ENCODE results near the gene EXOC3L2. TPM values are rescaled to one million over a fixed set of nuclear protein-coding genes. Genes with fewer than 3 reads are reported as not detected.

EXOC3L2 gene
- polyA plus RNA-seq, 3 donors = not detected

GRCh38 chr19:45293682-45294081, 48.5 kb upstream of the EXOC3L2 start:
- no peak for DNase-seq
- Mint-ChIP-seq H3K4me1 (peaks cover 4% of the 10 kb centered on the region), H3K4me3 (no peak overlapping the region), H3K27ac (peak overlapping the region in 2 of 7 donors; percentile 6 to 50), H3K36me3 (peaks cover 47 to 86% of the 10 kb centered on the region in 2 donors), H3K27me3 (ENCODE audit: low read depth in 3 of 3) (no peaks in the 10 kb centered on the region), H3K9me3 (peaks cover 0 to 17% (median 0%) of the 10 kb centered on the region in 7 donors)
- Histone ChIP-seq H3K9ac (ENCODE audit: insufficient read depth, low read length, poor library complexity, severe bottlenecking) (no peak overlapping the region), H3K4me1 (ENCODE audit: control insufficient read depth in 1 of 2, insufficient read depth in 2 of 2, low read length in 2 of 2) (peaks cover 0 to 8% of the 10 kb centered on the region in 2 donors), H3K27me3 (ENCODE audit: control insufficient read depth in 2 of 2, insufficient read depth in 2 of 2, low read length in 2 of 2) (no peaks in the 10 kb centered on the region), H3K79me2 (ENCODE audit: insufficient read depth, low read length) (no peaks in the 10 kb centered on the region), H2AFZ (ENCODE audit: insufficient read depth, low read depth, low read length, poor library complexity, severe bottlenecking) (no peak overlapping the region), H3K9me3 (replicated peaks in 1 of 2; ENCODE audit: control insufficient read depth in 1 of 2, insufficient read depth in 1 of 2, low read length in 2 of 2) (peaks cover 0 to 5% of the 10 kb centered on the region in 2 donors), H3K27ac (ENCODE audit: low read depth in 1 of 2, low read length in 2 of 2) (no peak overlapping the region), H4K20me1 (ENCODE audit: insufficient read depth, low read length) (no peaks in the 10 kb centered on the region), H3K4me3 (replicated peaks in 1 of 3; ENCODE audit: low read depth in 2 of 3, low read length in 3 of 3) (no peak overlapping the region), H3K36me3 (replicated peaks in 1 of 2; ENCODE audit: control insufficient read depth in 1 of 2, insufficient read depth in 2 of 2, low read length in 2 of 2) (peaks cover 29 to 67% of the 10 kb centered on the region in 2 donors), H3K4me2 (replicated peaks; ENCODE audit: extremely low read depth, low read length, poor library complexity, severe bottlenecking) (no peak overlapping the region)
- TF ChIP-seq CTCF (IDR thresholded peaks at IDR 0.05) = no peak
- WGBS (ENCODE audit: insufficient coverage) = 100% methylated on average over 3 of the region's 4 CpGs
- intact Hi-C loops (cut with micrococcal nuclease) = no loop called here

GRCh38 chr19:45291834-45292233, 46.6 kb upstream of the EXOC3L2 start:
- Mint-ChIP-seq H3K4me1 (peaks cover 4% of the 10 kb centered on the region), H3K4me3 (no peak overlapping the region), H3K27ac (peak overlapping the region in 1 of 7 donors; percentile 45), H3K9me3 (peaks cover 0 to 17% (median 0%) of the 10 kb centered on the region in 7 donors), H3K36me3 (peaks cover 48 to 87% of the 10 kb centered on the region in 2 donors), H3K27me3 (ENCODE audit: low read depth in 3 of 3) (no peaks in the 10 kb centered on the region)
- Histone ChIP-seq H3K36me3 (replicated peaks in 1 of 2; ENCODE audit: control insufficient read depth in 1 of 2, insufficient read depth in 2 of 2, low read length in 2 of 2) (peaks cover 38 to 74% of the 10 kb centered on the region in 2 donors), H3K9me3 (replicated peaks in 1 of 2; ENCODE audit: control insufficient read depth in 1 of 2, insufficient read depth in 1 of 2, low read length in 2 of 2) (peaks cover 0 to 5% of the 10 kb centered on the region in 2 donors), H3K79me2 (ENCODE audit: insufficient read depth, low read length) (no peaks in the 10 kb centered on the region), H3K27me3 (ENCODE audit: control insufficient read depth in 2 of 2, insufficient read depth in 2 of 2, low read length in 2 of 2) (no peaks in the 10 kb centered on the region), H2AFZ (ENCODE audit: insufficient read depth, low read depth, low read length, poor library complexity, severe bottlenecking) (no peak overlapping the region), H3K9ac (ENCODE audit: insufficient read depth, low read length, poor library complexity, severe bottlenecking) (no peak overlapping the region), H3K27ac (ENCODE audit: low read depth in 1 of 2, low read length in 2 of 2) (no peak overlapping the region), H3K4me3 (replicated peaks in 1 of 3; ENCODE audit: low read depth in 2 of 3, low read length in 3 of 3) (no peak overlapping the region), H3K4me1 (ENCODE audit: control insufficient read depth in 1 of 2, insufficient read depth in 2 of 2, low read length in 2 of 2) (peaks cover 0 to 8% of the 10 kb centered on the region in 2 donors), H4K20me1 (ENCODE audit: insufficient read depth, low read length) (no peaks in the 10 kb centered on the region), H3K4me2 (replicated peaks; ENCODE audit: extremely low read depth, low read length, poor library complexity, severe bottlenecking) (no peak overlapping the region)
- DNase-seq = no peak
- no CpG with 5 or more reads among the region's 1 CpG for whole genome bisulfite sequencing (ENCODE audit: insufficient coverage)
- TF ChIP-seq CTCF (IDR thresholded peaks at IDR 0.05) = no peak
- intact Hi-C loops (cut with micrococcal nuclease) = no loop called here

Data from CD14-positive monocyte (primary cell).